ENCODE data around the gene ATXN2.

The ATXN2 gene

GRCh38 chr12:111450676-111451075, 148.4 kb downstream of the ATXN2 start:
- H3K4me3 ChIP-seq (ENCODE audit: low read depth, low read length, poor library complexity, severe bottlenecking) = no peak overlapping the region
- H3K9me2 ChIP-seq (ENCODE audit: low read depth, low read length) = no peaks in the 10 kb centered on the region
- TF ChIP-seq EZH2 (IDR thresholded peaks at IDR 0.05; ENCODE audit: borderline replicate concordance, low read length) (no peak), CTCF (IDR thresholded peaks at IDR 0.05; ENCODE audit: low read length) (no peak)
- no peaks in the 10 kb centered on the region for H3K4me1 ChIP-seq (ENCODE audit: insufficient read depth, low read length, severe bottlenecking)
- H3K79me2 ChIP-seq (ENCODE audit: insufficient read depth, low read length) = no peaks in the 10 kb centered on the region
- H3K27ac ChIP-seq (ENCODE audit: low read depth, low read length, poor library complexity, severe bottlenecking) = no peak overlapping the region
- no peaks in the 10 kb centered on the region for H3K27me3 ChIP-seq (ENCODE audit: insufficient read depth, low read length)
- peaks cover 42% of the 10 kb centered on the region for H3K36me3 ChIP-seq (ENCODE audit: insufficient read depth, low read length)
- H4K20me1 ChIP-seq (ENCODE audit: insufficient read depth, low read length) = no peaks in the 10 kb centered on the region
- H3F3A ChIP-seq (ENCODE audit: insufficient read depth, low read length) = no peaks in the 10 kb centered on the region
- no peak overlapping the region for H2AFZ ChIP-seq (ENCODE audit: low read length)
- H3K9ac ChIP-seq (ENCODE audit: low read length) = no peak overlapping the region
- no peak overlapping the region for H3K4me2 ChIP-seq (ENCODE audit: low read length)
- no peaks in the 10 kb centered on the region for H3K9me3 ChIP-seq (ENCODE audit: low read length)

- no peak overlapping the region for H3K4me2 ChIP-seq (ENCODE audit: low read length)
- H3F3A ChIP-seq (ENCODE audit: insufficient read depth, low read length) = no peaks in the 10 kb centered on the region
- H3K4me1 ChIP-seq (ENCODE audit: insufficient read depth, low read length, severe bottlenecking) = peaks cover 10% of the 10 kb centered on the region
- H3K36me3 ChIP-seq (ENCODE audit: insufficient read depth, low read length) = peaks cover 33% of the 10 kb centered on the region; the same call in 1 of the 2 replicates
- no peak overlapping the region for H3K4me3 ChIP-seq (ENCODE audit: low read depth, low read length, poor library complexity, severe bottlenecking)
- H3K9me3 ChIP-seq (ENCODE audit: low read length) = no peaks in the 10 kb centered on the region
- H3K79me2 ChIP-seq (ENCODE audit: insufficient read depth, low read length) = no peaks in the 10 kb centered on the region
- TF ChIP-seq CTCF (IDR thresholded peaks at IDR 0.05; ENCODE audit: low read length) (no peak), EZH2 (IDR thresholded peaks at IDR 0.05; ENCODE audit: borderline replicate concordance, low read length) (no peak)
- H3K27ac ChIP-seq (ENCODE audit: low read depth, low read length, poor library complexity, severe bottlenecking) = no peak overlapping the region
- H2AFZ ChIP-seq (ENCODE audit: low read length) = no peak overlapping the region
- H3K9ac ChIP-seq (ENCODE audit: low read length) = no peak overlapping the region
- H4K20me1 ChIP-seq (ENCODE audit: insufficient read depth, low read length) = no peaks in the 10 kb centered on the region
- H3K9me2 ChIP-seq (ENCODE audit: low read depth, low read length) = no peaks in the 10 kb centered on the region
- H3K27me3 ChIP-seq (ENCODE audit: insufficient read depth, low read length) = no peaks in the 10 kb centered on the region
Measured at GRCh38 chr12:111448846-111449790, 150.0 kb downstream of the ATXN2 start.

GRCh38 chr12:111448266-111448830, 150.8 kb downstream of the ATXN2 start:
- TF ChIP-seq EZH2 (IDR thresholded peaks at IDR 0.05; ENCODE audit: borderline replicate concordance, low read length) (no peak), CTCF (IDR thresholded peaks at IDR 0.05; ENCODE audit: low read length) (no peak)
- H3K79me2 ChIP-seq (ENCODE audit: insufficient read depth, low read length) = no peaks in the 10 kb centered on the region
- no peak overlapping the region for H3K27ac ChIP-seq (ENCODE audit: low read depth, low read length, poor library complexity, severe bottlenecking)
- no peak overlapping the region for H3K4me2 ChIP-seq (ENCODE audit: low read length)
- H3K9me3 ChIP-seq (ENCODE audit: low read length) = no peaks in the 10 kb centered on the region
- no peak overlapping the region for H2AFZ ChIP-seq (ENCODE audit: low read length)
- no peaks in the 10 kb centered on the region for H3K9me2 ChIP-seq (ENCODE audit: low read depth, low read length)
- peaks cover 10% of the 10 kb centered on the region for H3K4me1 ChIP-seq (ENCODE audit: insufficient read depth, low read length, severe bottlenecking)
- no peak overlapping the region for H3K9ac ChIP-seq (ENCODE audit: low read length)
- no peaks in the 10 kb centered on the region for H4K20me1 ChIP-seq (ENCODE audit: insufficient read depth, low read length)
- H3K36me3 ChIP-seq (ENCODE audit: insufficient read depth, low read length) = peaks cover 29% of the 10 kb centered on the region; the same call in 1 of the 2 replicates
- H3F3A ChIP-seq (ENCODE audit: insufficient read depth, low read length) = no peaks in the 10 kb centered on the region
- H3K4me3 ChIP-seq (ENCODE audit: low read depth, low read length, poor library complexity, severe bottlenecking) = no peak overlapping the region
- no peaks in the 10 kb centered on the region for H3K27me3 ChIP-seq (ENCODE audit: insufficient read depth, low read length)
